Measurements from ENCODE around the gene C2orf69. TPM values are rescaled to one million over a fixed set of nuclear protein-coding genes. Genes with fewer than 3 reads are reported as not detected.

The C2orf69 gene
- total RNA-seq, 3 donors from 2014 or later (not counting 1 experiment from before 2014, with no cell fraction given), result 11.8 to 15.0 (median 13.0) TPM

DNA sequence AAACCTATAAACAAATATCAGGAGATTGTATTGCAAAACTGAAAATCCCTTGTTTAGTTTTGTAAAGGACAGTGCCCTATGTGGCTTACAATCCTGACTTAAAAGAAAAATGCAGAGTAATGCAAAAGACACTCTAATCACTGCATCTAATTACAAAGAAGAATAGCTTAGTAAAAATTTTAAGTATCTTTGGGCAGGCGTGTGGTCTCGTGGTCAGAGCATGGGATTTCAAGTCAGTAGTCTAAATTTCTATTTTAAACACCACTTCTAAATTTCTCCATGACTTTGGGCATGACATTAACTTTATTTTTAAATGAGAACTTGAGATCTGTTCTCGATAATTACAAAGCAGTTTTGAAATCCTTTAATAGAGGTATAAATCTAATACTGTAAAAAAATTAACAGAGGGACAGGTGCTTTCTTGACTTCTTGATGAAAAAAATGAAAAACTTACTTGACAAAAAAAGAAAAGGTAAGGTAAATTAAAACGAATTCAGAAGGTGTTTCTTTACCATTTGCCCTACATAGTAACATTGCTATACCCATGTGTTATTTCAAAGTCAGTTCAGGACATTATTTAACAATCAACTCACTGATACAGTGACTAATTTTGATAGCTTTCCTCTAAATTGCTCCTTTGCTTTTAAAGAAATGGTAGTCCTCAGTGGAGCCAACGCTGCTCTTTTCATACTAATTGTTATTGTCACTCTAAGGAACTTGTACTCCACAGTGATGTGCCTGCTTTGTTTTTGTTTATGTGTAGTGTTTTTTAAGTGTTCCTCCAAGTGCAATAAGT is 42.5 kb upstream of the C2orf69 start:
- TF ChIP-seq, protein P1, sequence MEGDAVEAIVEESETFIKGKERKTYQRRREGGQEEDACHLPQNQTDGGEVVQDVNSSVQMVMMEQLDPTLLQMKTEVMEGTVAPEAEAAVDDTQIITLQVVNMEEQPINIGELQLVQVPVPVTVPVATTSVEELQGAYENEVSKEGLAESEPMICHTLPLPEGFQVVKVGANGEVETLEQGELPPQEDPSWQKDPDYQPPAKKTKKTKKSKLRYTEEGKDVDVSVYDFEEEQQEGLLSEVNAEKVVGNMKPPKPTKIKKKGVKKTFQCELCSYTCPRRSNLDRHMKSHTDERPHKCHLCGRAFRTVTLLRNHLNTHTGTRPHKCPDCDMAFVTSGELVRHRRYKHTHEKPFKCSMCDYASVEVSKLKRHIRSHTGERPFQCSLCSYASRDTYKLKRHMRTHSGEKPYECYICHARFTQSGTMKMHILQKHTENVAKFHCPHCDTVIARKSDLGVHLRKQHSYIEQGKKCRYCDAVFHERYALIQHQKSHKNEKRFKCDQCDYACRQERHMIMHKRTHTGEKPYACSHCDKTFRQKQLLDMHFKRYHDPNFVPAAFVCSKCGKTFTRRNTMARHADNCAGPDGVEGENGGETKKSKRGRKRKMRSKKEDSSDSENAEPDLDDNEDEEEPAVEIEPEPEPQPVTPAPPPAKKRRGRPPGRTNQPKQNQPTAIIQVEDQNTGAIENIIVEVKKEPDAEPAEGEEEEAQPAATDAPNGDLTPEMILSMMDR (IDR thresholded peaks at IDR 0.05), result no peak

DNA sequence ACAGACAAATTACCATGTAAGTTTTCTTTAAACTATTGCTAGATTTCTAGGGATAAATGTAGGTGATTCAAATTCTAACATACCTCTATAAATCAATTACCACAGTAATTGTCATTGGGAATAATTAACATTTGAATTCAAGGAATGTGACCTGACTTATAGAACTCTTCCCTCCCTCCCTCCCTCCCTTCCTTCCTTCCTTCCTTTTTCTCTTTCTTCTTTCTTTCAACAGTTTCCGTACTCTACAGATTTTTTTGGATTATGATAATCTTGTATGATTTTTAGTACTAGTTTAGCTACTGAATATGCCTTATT is 41.9 kb upstream of the C2orf69 start:
- Histone ChIP-seq H3K36me3 (ENCODE audit: control insufficient read depth, insufficient read depth, low read length) (no peaks in the 10 kb centered on the region), H3K4me3 (ENCODE audit: low read length) (no peak overlapping the region), H3K9me3 (ENCODE audit: control insufficient read depth, insufficient read depth, low read length) (peaks cover 3% of the 10 kb centered on the region), H3K4me1 (ENCODE audit: control insufficient read depth, insufficient read depth, low read length) (no peaks in the 10 kb centered on the region), H3K27me3 (ENCODE audit: control insufficient read depth, insufficient read depth, low read length) (no peaks in the 10 kb centered on the region), H3K27ac (ENCODE audit: low read length) (no peak overlapping the region)
- Mint-ChIP-seq H3K27ac (no peak overlapping the region), H3K36me3 (peaks cover 4% of the 10 kb centered on the region), H3K4me3 (no peak overlapping the region), H3K4me1 (no peaks in the 10 kb centered on the region), H3K27me3 (ENCODE audit: low read depth in 2 of 2) (peaks cover 8 to 36% of the 10 kb centered on the region in 2 donors), H3K9me3 (peaks cover 2 to 3% of the 10 kb centered on the region in 2 donors)
- DNase-seq (no peak), ATAC-seq (no peak)
- WGBS (ENCODE audit: insufficient coverage), result no CpG with 5 or more reads among the region's 1 CpG
- TF ChIP-seq, protein P1 (IDR thresholded peaks at IDR 0.05), result no peak
- intact Hi-C loops (cut with micrococcal nuclease), result no loop called here

More for the DNA sequence above, 42.5 kb upstream of the C2orf69 start:
- Histone ChIP-seq H3K27me3 (ENCODE audit: control insufficient read depth, insufficient read depth, low read length) (no peaks in the 10 kb centered on the region), H3K27ac (ENCODE audit: low read length) (no peak overlapping the region), H3K4me1 (ENCODE audit: control insufficient read depth, insufficient read depth, low read length) (no peaks in the 10 kb centered on the region), H3K4me3 (ENCODE audit: low read length) (no peak overlapping the region), H3K36me3 (ENCODE audit: control insufficient read depth, insufficient read depth, low read length) (no peaks in the 10 kb centered on the region), H3K9me3 (ENCODE audit: control insufficient read depth, insufficient read depth, low read length) (no peaks in the 10 kb centered on the region)
- H3K36me3 Mint-ChIP-seq, result no peaks in the 10 kb centered on the region
- 63% methylated on average over 4 of the region's 5 CpGs for WGBS (ENCODE audit: insufficient coverage)
- no peak overlapping the region for H3K27ac Mint-ChIP-seq
- H3K9me3 Mint-ChIP-seq, result no peaks in the 10 kb centered on the region
- DNase-seq (no peak), ATAC-seq (no peak)
- no peaks in the 10 kb centered on the region for H3K4me1 Mint-ChIP-seq
- no peak overlapping the region for H3K4me3 Mint-ChIP-seq
- intact Hi-C loops (cut with micrococcal nuclease), result no loop called here
- peaks cover 4 to 30% of the 10 kb centered on the region in 2 donors for H3K27me3 Mint-ChIP-seq (ENCODE audit: low read depth in 2 of 2)

DNA sequence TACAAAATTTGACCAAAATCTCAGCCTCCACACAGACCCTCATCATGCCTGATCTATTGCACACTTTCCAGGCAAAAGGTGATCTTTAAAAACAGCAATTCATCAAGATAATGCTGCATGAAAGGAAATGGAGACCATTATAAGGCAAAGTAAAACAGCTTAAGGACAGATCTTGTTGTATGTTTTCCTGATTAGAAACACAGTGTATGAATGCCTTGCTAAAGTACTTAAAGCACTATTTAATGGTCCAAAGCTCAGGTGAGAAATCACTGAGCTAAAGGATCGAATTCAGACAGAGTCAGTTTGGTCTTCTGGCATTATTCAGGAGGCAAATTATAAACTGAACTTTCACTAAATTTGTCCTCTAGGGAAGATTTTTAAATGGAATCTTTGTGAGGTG is 41.4 kb upstream of the C2orf69 start:
- H3K36me3 ChIP-seq (ENCODE audit: control insufficient read depth, insufficient read depth, low read length), result no peaks in the 10 kb centered on the region
- H3K4me3 Mint-ChIP-seq, result no peak overlapping the region
- H3K36me3 Mint-ChIP-seq, result peaks cover 9% of the 10 kb centered on the region
- intact Hi-C loops (cut with micrococcal nuclease), result no loop called here
- H3K9me3 Mint-ChIP-seq, result peaks cover 5% of the 10 kb centered on the region in 2 donors
- no peak for ATAC-seq
- no peaks in the 10 kb centered on the region for H3K4me1 Mint-ChIP-seq
- H3K27me3 ChIP-seq (ENCODE audit: control insufficient read depth, insufficient read depth, low read length), result no peaks in the 10 kb centered on the region
- 100% methylated on average over 1 of the region's 1 CpG for WGBS (ENCODE audit: insufficient coverage)
- peaks cover 9 to 38% of the 10 kb centered on the region in 2 donors for H3K27me3 Mint-ChIP-seq (ENCODE audit: low read depth in 2 of 2)
- H3K27ac ChIP-seq (ENCODE audit: low read length), result no peak overlapping the region
- H3K27ac Mint-ChIP-seq, result no peak overlapping the region
- TF ChIP-seq, protein P1 (IDR thresholded peaks at IDR 0.05), result no peak
- DNase-seq, result no peak
- peaks cover 4% of the 10 kb centered on the region for H3K9me3 ChIP-seq (ENCODE audit: control insufficient read depth, insufficient read depth, low read length)
- no peak overlapping the region for H3K4me3 ChIP-seq (ENCODE audit: low read length)
- H3K4me1 ChIP-seq (ENCODE audit: control insufficient read depth, insufficient read depth, low read length), result no peaks in the 10 kb centered on the region

DNA sequence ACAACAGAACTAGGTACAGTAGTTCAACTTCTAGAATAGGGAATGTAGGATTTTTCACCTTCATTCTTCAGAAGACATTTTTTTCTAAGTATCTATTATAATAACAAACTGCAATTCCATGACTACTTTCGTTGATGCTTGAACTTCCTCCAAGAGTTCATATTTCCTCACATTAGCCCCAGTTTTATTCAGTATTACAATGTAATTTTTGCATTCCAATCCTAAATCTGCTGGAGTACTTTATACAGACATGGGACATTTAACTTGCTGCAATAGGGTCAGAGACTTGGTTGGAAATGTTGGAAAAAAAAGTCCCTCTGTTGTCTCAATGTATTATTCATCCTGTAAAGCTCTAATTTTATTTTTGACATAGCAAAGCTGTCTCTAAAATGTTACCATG is 40.5 kb upstream of the C2orf69 start:
- ATAC-seq, result no peak
- H3K27ac Mint-ChIP-seq, result no peak overlapping the region
- H3K4me3 Mint-ChIP-seq, result no peak overlapping the region
- TF ChIP-seq, protein P1 (IDR thresholded peaks at IDR 0.05), result no peak
- no CpG with 5 or more reads among the region's 1 CpG for whole genome bisulfite sequencing (ENCODE audit: insufficient coverage)
- no peak for DNase-seq
- peaks cover 8 to 9% of the 10 kb centered on the region in 2 donors for H3K9me3 Mint-ChIP-seq
- Histone ChIP-seq H3K4me1 (ENCODE audit: control insufficient read depth, insufficient read depth, low read length) (no peaks in the 10 kb centered on the region), H3K27me3 (ENCODE audit: control insufficient read depth, insufficient read depth, low read length) (no peaks in the 10 kb centered on the region), H3K36me3 (ENCODE audit: control insufficient read depth, insufficient read depth, low read length) (no peaks in the 10 kb centered on the region), H3K27ac (ENCODE audit: low read length) (no peak overlapping the region), H3K9me3 (ENCODE audit: control insufficient read depth, insufficient read depth, low read length) (peaks cover 4% of the 10 kb centered on the region), H3K4me3 (ENCODE audit: low read length) (no peak overlapping the region)
- H3K36me3 Mint-ChIP-seq, result peaks cover 15% of the 10 kb centered on the region
- intact Hi-C loops (cut with micrococcal nuclease), result no loop called here
- no peaks in the 10 kb centered on the region for H3K4me1 Mint-ChIP-seq
- peaks cover 13 to 41% of the 10 kb centered on the region in 2 donors for H3K27me3 Mint-ChIP-seq (ENCODE audit: low read depth in 2 of 2)
